HUES6 (cell line): ENCODE measurements around the gene FAM83F.
A peak's percentile ranks its signal among the peaks of the same experiment; 100 is the strongest.
"Not testable (repeated sequence)": the region's sequence is repeated elsewhere in the genome, so short reads cannot be mapped to it uniquely, and the experiment has no call there.

Source experiments
- H3K27ac ChIP-seq: 2 replicates; pipeline ENCODE4 v1.7.0; 2013; ENCODE audit warnings: low read depth, mild to moderate bottlenecking, low read length, inconsistent platforms
- H3K27me3 ChIP-seq: 2 replicates; pipeline ENCODE4 v1.6.1; 2013; ENCODE audit warnings: low read length; ENCODE audit not compliant: control insufficient read depth, insufficient read depth
- H3K36me3 ChIP-seq: 2 replicates; pipeline ENCODE4 v1.6.1; 2013; ENCODE audit warnings: low read length; ENCODE audit not compliant: control insufficient read depth, insufficient read depth
- H3K4me1 ChIP-seq: 2 replicates; pipeline ENCODE4 v1.6.1; 2013; ENCODE audit warnings: low read length; ENCODE audit not compliant: control insufficient read depth, insufficient read depth
- H3K4me3 ChIP-seq: 2 replicates; pipeline ENCODE4 v1.5.1; 2013; ENCODE audit warnings: low read depth, low read length
- H3K9ac ChIP-seq: one replicate; pipeline ENCODE4 v1.6.1; 2013; ENCODE audit warnings: mild to moderate bottlenecking, low read length
- H3K9me3 ChIP-seq: 2 replicates; pipeline ENCODE4 v1.6.1; 2013; ENCODE audit warnings: low read depth, low read length; ENCODE audit not compliant: control insufficient read depth, insufficient read depth

Gene FAM83F

GRCh38 chr22:39994566-39995392 is at the start of gene FAM83F:
FAM83F (plus strand) TSS chr22:39994954; CDS start chr22:39995043, 89 bp downstream.
- peak within 1 kb of the TSS; percentile 75 for H3K4me3 ChIP-seq
- H3K27ac ChIP-seq, result no peak within 1 kb of the TSS; the same call in 1 of the 2 replicates
- H3K9me3 ChIP-seq, result no peaks in the 10 kb centered on the region
- H3K4me1 ChIP-seq, result peaks cover 43% of the 10 kb centered on the region
- peak within 1 kb of the TSS; percentile 80 for H3K9ac ChIP-seq
- peaks cover 17% of the 10 kb centered on the region for H3K27me3 ChIP-seq
- peaks cover 9% of the 10 kb centered on the region; the same call in 1 of the 2 replicates for H3K36me3 ChIP-seq

DNA sequence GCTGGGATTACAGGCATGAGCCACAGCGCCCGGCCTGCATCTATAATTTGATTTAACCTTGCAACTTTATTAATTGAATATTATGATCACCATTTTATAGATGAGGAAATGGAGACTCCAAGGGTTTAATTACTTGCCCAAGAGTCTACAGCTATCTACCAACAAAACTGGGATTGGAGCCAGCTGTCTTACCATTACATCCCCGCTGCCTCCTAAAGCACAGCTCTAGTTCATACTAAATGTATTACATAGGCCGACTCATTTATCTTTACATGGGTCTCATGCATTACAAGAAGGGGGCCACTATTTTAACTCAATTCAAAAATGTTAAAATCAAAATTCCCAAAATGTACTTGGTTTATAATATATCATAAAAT is 48.6 kb upstream of the FAM83F start:
- no peak overlapping the region for H3K27ac ChIP-seq
- no peaks in the 10 kb centered on the region for H3K9me3 ChIP-seq
- H3K4me3 ChIP-seq, result no peak overlapping the region
- H3K27me3 ChIP-seq, result no peaks in the 10 kb centered on the region
- H3K4me1 ChIP-seq, result peaks cover 56% of the 10 kb centered on the region
- H3K9ac ChIP-seq, result no peak overlapping the region
- no peaks in the 10 kb centered on the region for H3K36me3 ChIP-seq

DNA sequence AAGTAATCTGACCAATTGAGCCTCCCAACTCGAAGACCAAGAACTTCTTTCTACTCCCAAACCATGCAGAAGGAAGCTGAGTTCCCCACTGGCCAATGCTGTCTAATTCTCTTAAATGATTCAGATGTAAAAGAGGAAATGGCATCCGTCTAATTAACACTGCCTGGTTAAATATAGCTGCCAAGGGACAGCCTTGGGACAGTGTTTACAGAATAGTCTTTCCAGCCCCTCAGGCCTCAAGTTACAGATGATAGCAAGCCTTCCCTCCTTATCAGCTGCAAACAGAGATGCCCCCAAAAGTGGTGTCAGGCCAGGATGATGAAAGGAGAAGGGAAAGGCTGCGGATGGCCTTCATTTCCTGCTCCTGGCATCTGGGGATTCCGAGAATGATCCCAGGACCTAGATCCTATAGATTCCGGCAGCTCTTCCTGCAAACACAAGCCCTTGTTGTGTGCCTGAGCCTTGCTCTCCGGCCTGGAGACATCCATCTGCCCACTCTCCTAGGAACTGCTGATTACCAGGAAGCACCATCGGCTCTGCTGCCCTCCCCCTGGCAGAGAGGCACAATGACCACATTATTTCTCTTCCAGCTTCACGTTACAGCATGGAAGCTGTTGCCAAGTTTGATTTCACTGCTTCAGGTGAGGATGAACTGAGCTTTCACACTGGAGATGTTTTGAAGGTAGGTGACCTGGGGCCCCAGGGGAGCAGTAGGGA is 48.1 kb upstream of the FAM83F start:
- Histone ChIP-seq H3K9me3 (no peaks in the 10 kb centered on the region), H3K4me3 (peak overlapping the region; percentile 4; the same call in 1 of the 2 replicates), H3K4me1 (peaks cover 50% of the 10 kb centered on the region), H3K27me3 (no peaks in the 10 kb centered on the region), H3K27ac (no peak overlapping the region), H3K9ac (peak overlapping the region; percentile 56), H3K36me3 (no peaks in the 10 kb centered on the region)

- H3K27ac ChIP-seq, result no peak overlapping the region; the same call in 1 of the 2 replicates
- H3K36me3 ChIP-seq, result no peaks in the 10 kb centered on the region
- no peaks in the 10 kb centered on the region for H3K27me3 ChIP-seq
- peak overlapping the region; percentile 56 for H3K9ac ChIP-seq
- peak overlapping the region; percentile 4; the same call in 1 of the 2 replicates for H3K4me3 ChIP-seq
- peaks cover 48% of the 10 kb centered on the region for H3K4me1 ChIP-seq
- no peaks in the 10 kb centered on the region for H3K9me3 ChIP-seq
Measured at GRCh38 chr22:39947220-39948216, 47.2 kb upstream of the FAM83F start.

DNA sequence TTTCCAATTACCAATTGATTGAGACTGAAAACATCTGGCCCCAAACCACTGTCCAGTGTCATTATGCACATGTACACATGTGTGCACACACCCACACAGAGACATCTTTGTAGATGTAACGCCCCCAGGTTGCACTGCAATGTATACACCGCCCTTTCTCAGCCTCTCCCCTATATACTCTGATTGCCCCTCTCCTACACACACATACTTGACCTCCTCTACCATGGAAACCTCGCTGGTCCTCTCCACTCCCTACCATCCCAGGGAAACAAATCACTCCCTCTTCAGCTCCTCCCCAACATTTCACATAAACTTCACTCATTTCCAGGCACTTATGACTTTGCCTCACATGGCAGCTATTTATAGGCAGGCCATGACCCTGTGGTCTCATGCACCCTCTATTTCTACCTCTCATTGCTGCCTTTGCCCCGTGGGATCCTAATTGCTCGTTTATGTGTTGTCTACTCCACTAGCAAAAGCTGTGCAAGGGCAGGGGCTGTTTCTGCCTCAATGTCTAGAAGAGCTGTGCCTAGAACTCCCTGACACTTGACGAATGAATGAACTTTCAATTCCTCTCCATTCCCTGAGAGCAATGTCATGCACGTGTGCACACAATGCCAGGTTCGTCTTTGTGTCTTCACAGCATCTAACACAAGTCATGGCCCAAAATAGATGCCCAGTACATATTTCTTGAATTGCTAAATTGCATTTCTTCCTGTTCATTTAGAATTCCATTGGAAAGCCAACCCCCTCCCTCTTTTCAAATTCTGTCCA is 44.6 kb upstream of the FAM83F start:
- H3K4me3 ChIP-seq, result no peak overlapping the region
- no peaks in the 10 kb centered on the region for H3K9me3 ChIP-seq
- no peak overlapping the region for H3K27ac ChIP-seq
- H3K9ac ChIP-seq, result no peak overlapping the region
- no peaks in the 10 kb centered on the region for H3K36me3 ChIP-seq
- H3K4me1 ChIP-seq, result peaks cover 34% of the 10 kb centered on the region
- no peaks in the 10 kb centered on the region for H3K27me3 ChIP-seq

GRCh38 chr22:39951603-39952293 is 43.0 kb upstream of the FAM83F start:
- H3K4me1 ChIP-seq, result peaks cover 23% of the 10 kb centered on the region
- not testable (repeated sequence) for H3K36me3 ChIP-seq, H3K4me3 ChIP-seq, H3K27ac ChIP-seq, H3K9me3 ChIP-seq, H3K27me3 ChIP-seq, H3K9ac ChIP-seq

- Histone ChIP-seq H3K36me3 (no peaks in the 10 kb centered on the region), H3K9me3 (no peaks in the 10 kb centered on the region), H3K4me3 (no peak overlapping the region), H3K27ac (no peak overlapping the region), H3K27me3 (no peaks in the 10 kb centered on the region), H3K9ac (no peak overlapping the region), H3K4me1 (peaks cover 20% of the 10 kb centered on the region)
Measured at GRCh38 chr22:39952347-39952746, 42.4 kb upstream of the FAM83F start.

DNA sequence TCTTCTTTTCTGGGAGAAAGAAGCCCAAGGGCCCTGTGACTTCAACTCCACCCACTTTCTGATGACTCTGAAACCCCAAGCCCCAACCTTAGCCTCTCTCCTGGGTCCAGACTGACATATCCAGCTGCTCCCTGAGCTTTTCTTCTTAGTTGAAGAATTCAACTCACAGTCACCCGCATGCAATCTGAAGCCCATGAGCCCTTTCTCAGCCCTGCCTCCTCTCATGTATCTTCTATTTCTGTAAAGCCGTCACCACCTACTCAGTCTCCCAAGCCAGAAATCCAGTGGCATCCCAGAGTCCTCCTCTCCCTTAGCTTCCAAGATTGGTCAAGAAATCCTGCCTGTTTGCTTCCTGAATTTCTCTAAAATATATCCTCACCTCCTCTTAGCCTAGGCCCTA is 41.7 kb upstream of the FAM83F start:
- Histone ChIP-seq H3K27ac (no peak overlapping the region), H3K4me1 (peaks cover 15% of the 10 kb centered on the region), H3K9ac (no peak overlapping the region), H3K27me3 (no peaks in the 10 kb centered on the region), H3K36me3 (no peaks in the 10 kb centered on the region), H3K4me3 (no peak overlapping the region), H3K9me3 (no peaks in the 10 kb centered on the region)

DNA sequence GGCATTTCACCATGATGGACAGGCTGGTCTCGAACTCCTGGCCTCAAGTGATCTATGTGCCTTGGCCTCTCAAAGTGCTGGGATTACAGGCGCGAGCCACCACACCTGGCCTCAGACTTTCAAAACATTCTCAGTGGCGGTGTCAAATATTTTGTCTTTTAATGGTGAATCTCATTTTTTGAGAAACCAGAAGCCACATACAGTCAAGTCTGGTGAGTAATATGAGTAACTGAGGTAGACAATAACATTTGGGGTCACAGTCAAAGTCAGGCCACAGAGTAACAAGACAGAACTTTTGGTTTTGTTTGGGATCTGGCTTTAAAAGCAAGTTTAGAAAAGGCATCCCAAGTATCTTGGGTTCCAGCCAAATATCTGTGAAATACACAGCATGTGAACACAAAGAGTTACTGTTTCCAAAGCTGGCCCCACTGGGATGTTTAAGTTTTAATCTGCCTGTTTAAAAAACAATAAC is 40.1 kb upstream of the FAM83F start:
- no peaks in the 10 kb centered on the region for H3K9me3 ChIP-seq
- H3K4me3 ChIP-seq, result no peak overlapping the region
- H3K36me3 ChIP-seq, result no peaks in the 10 kb centered on the region
- no peaks in the 10 kb centered on the region for H3K27me3 ChIP-seq
- no peak overlapping the region for H3K9ac ChIP-seq
- peaks cover 23% of the 10 kb centered on the region for H3K4me1 ChIP-seq
- no peak overlapping the region for H3K27ac ChIP-seq
